SK-N-MC (cell line): ENCODE measurements around the gene MTMR10.

Experiments
- EZH2 ChIP-seq: fragments of 200-600 bp; sonication (generic); IDR thresholded peaks from one replicate; pipeline ENCODE4 v1.6.1; 2017; ENCODE audit warnings: antibody characterized with exemption
- FOXP2 ChIP-seq: optimal IDR thresholded peaks from 2 replicates; pipeline ENCODE3; 2011; ENCODE audit warnings: mild to moderate bottlenecking, moderate library complexity; ENCODE audit not compliant: insufficient read depth; ENCODE audit errors: extremely low read length, control extremely low read depth
- POLR2AphosphoS5 ChIP-seq: IDR thresholded peaks from 2 replicates; pipeline ENCODE4 v1.6.1; 2012; ENCODE audit warnings: mild to moderate bottlenecking, low read depth, low read length, borderline replicate concordance

GRCh38 chr15:30906366-30906765 lies 85.1 kb downstream of the MTMR10 start:
- no peak for TF ChIP-seq EZH2
- no peak for TF ChIP-seq POLR2AphosphoS5
- no peak for TF ChIP-seq FOXP2
